Stimulated activated CD4-positive, alpha-beta T cell treated with anti-CD3 and anti-CD28 coated beads, Interleukin-4, amount 100 ng/mL, for 1 hour (primary cell): ENCODE results near the gene MOV10.

Experiments used
- DNase-seq: peaks from one replicate; pipeline ENCODE4 v3.0.0-alpha.2; 2020

The MOV10 gene

DNA sequence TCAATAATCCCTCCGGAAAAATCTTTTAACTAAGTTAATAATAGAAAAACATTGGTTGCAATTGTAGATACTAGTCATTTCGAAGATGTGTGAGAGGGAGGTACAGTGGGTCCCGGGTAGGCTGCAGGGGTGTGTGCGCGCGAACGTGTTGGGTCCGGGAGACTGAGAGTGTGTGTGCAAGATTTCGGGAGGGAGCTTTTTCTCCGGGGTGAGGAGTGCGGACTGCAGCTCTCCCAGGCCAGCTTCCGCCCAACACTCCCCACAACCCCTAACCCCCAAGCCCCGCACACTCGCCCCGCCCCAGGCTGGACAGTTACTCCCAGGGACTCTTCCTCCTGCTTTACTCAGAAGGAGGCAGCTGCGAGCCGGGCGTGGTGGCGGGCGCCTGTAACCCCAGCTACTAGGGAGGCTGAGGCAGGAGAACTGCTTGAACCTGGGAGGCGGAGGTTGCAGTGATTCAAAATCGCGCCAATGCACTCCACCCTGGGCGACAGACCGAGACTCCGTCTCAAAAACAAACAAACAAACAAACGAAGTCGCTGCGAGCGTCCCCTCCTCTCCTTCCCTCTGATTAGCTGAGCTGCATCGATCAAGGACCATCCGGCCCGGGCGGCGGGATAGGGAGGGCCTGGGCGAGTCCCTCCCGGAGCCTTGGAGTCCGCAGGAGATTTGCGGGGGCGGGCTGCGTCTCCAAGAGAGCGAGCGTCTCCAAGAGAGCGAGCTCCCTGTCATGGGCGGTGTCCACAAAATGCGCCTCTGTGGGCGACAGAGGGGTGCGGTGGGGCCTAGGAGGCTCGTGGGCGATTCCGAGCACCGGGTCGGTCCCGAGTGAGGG, 68.9 kb downstream of the MOV10 start:
- no peak for DNase-seq

GRCh38 chr1:112744009-112744578, 69.6 kb downstream of the MOV10 start:
- no peak for DNase-seq

DNA sequence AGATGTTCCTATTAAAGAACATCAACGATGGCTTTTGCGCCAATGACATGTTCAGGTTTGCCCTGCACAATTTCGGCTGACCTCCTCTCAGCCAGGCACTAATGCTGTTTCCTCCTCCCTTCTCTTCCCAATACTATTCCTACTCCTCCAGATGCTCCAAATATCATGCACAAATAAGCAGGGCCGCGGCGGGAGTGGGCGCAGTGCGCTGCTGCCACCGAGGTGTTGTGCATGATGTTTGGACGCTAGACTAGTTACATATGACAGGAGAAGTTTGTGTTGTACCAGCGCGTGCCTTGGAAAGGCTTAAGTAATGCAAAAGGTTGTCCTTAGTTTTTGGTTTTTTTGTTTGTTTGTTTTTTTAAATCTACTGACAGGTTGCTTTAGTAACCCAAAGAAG, 73.9 kb downstream of the MOV10 start:
- DNase-seq, result no peak
